HCT116 (cell line): Measurements from ENCODE around the gene IFI27L2. TPM values are rescaled to one million over a fixed set of nuclear protein-coding genes. Genes with fewer than 3 reads are reported as not detected.

ENCODE experiments used
- ATAC-seq: fragments of 200-7000 bp; cut with Tn5 transposase; 2 replicates; pipeline ENCODE4 v1.9.1; 2020; ENCODE audit warnings: mild to moderate bottlenecking, moderate library complexity
- BruUV-seq: library from RNA; stranded (reverse); fragments of 400-500 nt; replicated peaks from 2 replicates; lab custom pipeline; 2021; lab: Mats Ljungman, UMichigan
- CTCF ChIA-PET: fragments of 300-600 bp; sonication (Branson Sonifier 250); formaldehyde crosslinking; loops from one replicate; lab custom pipeline; 2021; ENCODE audit warnings: antibody characterized with exemption; lab: Charles Lee
- POLR2A ChIA-PET: fragments of 300-600, 350-600 bp; sonication (Branson Sonifier 250); formaldehyde crosslinking; loops from one replicate; lab custom pipeline; 2021; ENCODE audit warnings: antibody characterized with exemption; lab: Charles Lee
- RAD21 ChIA-PET, 2 experiments: fragments of 300-600 bp; sonication (Branson Sonifier 250); formaldehyde crosslinking; loops; one replicate each; lab custom pipeline; 2023; ENCODE audit warnings: low total read pairs in 2 of 2; ENCODE audit not compliant: uncharacterized antibody in 2 of 2, unreplicated experiment in 2 of 2, low non-redundant PET in 1 of 2; lab: Charles Lee
- DNase-seq: peaks from one replicate; pipeline ENCODE4 v3.0.0-alpha.2; 2010; ENCODE audit warnings: low read depth, low spot score
- H2AFZ ChIP-seq: fragments of 200-600 bp; shearing (Covaris generic), sonication (generic); 2 replicates; pipeline ENCODE4 v1.6.1; 2017; ENCODE audit warnings: low read depth, mixed run types, mixed read lengths, antibody characterized with exemption, low read length; ENCODE audit not compliant: poor library complexity, severe bottlenecking
- H3K27ac ChIP-seq: 2 replicates; pipeline ENCODE4 v1.5.1; 2012; ENCODE audit warnings: low read depth, low read length
- H3K27me3 ChIP-seq: fragments of 200-600 bp; sonication (generic); 2 replicates; pipeline ENCODE4 v1.6.1; 2016; ENCODE audit warnings: mixed run types, low read length, mixed read lengths; ENCODE audit not compliant: insufficient read depth
- H3K36me3 ChIP-seq, 2 experiments: fragments of 200-500 bp in 1 of 2; fragments of 200-600 bp in 1 of 2; sonication (Bioruptor generic) in 1 of 2; sonication (generic) in 1 of 2; 2 replicates each; pipeline versions ENCODE4 v1.5.1 to v1.6.1; 2014 to 2016; ENCODE audit warnings: low read length in 2 of 2, inconsistent platforms in 1 of 2, mixed read lengths in 1 of 2, mixed run types in 1 of 2; ENCODE audit not compliant: insufficient read depth in 2 of 2, control insufficient read depth in 1 of 2
- H3K4me1 ChIP-seq, 2 experiments: fragments of 200-600 bp in 1 of 2; sonication (generic) in 1 of 2; 2 replicates each; pipeline versions ENCODE4 v1.5.1 to v1.6.1; 2012 to 2017; ENCODE audit warnings: low read length in 2 of 2, inconsistent platforms in 1 of 2, mild to moderate bottlenecking in 1 of 2, mixed read lengths in 1 of 2, mixed run types in 1 of 2, moderate library complexity in 1 of 2; ENCODE audit not compliant: insufficient read depth in 2 of 2, control insufficient read depth in 1 of 2
- H3K4me2 ChIP-seq: fragments of 200-600 bp; sonication (generic); 2 replicates; pipeline ENCODE4 v1.6.1; 2017; ENCODE audit warnings: mixed run types, low read length, mixed read lengths
- H3K4me3 ChIP-seq, 2 experiments: fragments of 200-600 bp in 1 of 2; sonication (generic) in 1 of 2; replicated peaks in 1 of 2; 2 replicates each; pipeline ENCODE4 v1.5.1; 2011 to 2016; ENCODE audit warnings: low read length in 2 of 2, control low read depth in 1 of 2, low read depth in 1 of 2, mild to moderate bottlenecking in 1 of 2, mixed read lengths in 1 of 2, mixed run types in 1 of 2
- H3K79me2 ChIP-seq: fragments of 200-600 bp; sonication (generic); 2 replicates; pipeline ENCODE4 v1.6.1; 2017; ENCODE audit warnings: mild to moderate bottlenecking, mixed run types, low read length, moderate library complexity, mixed read lengths; ENCODE audit not compliant: insufficient read depth
- H3K9ac ChIP-seq: fragments of 200-600 bp; sonication (generic); 2 replicates; pipeline ENCODE4 v1.6.1; 2016; ENCODE audit warnings: low read length, mixed read lengths
- H3K9me2 ChIP-seq: fragments of 200-600 bp; sonication (generic), shearing (Covaris generic); 2 replicates; pipeline ENCODE4 v1.6.1; 2017; ENCODE audit warnings: mixed run types, mild to moderate bottlenecking, moderate library complexity; ENCODE audit not compliant: insufficient read depth
- H3K9me3 ChIP-seq, 2 experiments: fragments of 200-500 bp in 1 of 2; fragments of 200-600 bp in 1 of 2; sonication (Bioruptor generic) in 1 of 2; sonication (generic) in 1 of 2; 2 replicates each; pipeline ENCODE4 v1.6.1; 2014 to 2017; ENCODE audit warnings: low read length in 2 of 2, mixed read lengths in 2 of 2, inconsistent platforms in 1 of 2, low read depth in 1 of 2, mild to moderate bottlenecking in 1 of 2, mixed run types in 1 of 2, moderate library complexity in 1 of 2; ENCODE audit not compliant: control insufficient read depth in 1 of 2, insufficient read depth in 1 of 2
- H4K20me1 ChIP-seq: fragments of 200-600 bp; sonication (generic), shearing (Covaris generic); 2 replicates; pipeline ENCODE4 v1.6.1; 2017; ENCODE audit warnings: mixed run types, mild to moderate bottlenecking, moderate library complexity; ENCODE audit not compliant: insufficient read depth
- CEBPB ChIP-seq: IDR thresholded peaks from 2 replicates; pipeline ENCODE4 v1.6.1; 2012; ENCODE audit warnings: low read depth
- EGR1 ChIP-seq: IDR thresholded peaks from 2 replicates; pipeline ENCODE4 v1.6.1; 2012; ENCODE audit warnings: low read depth
- EZH2 ChIP-seq: fragments of 200-600 bp; sonication (generic); IDR thresholded peaks from 2 replicates; pipeline ENCODE4 v1.6.1; 2017; ENCODE audit warnings: antibody characterized with exemption, mixed run types
- EZH2phosphoT487 ChIP-seq: fragments of 200-600 bp; IDR thresholded peaks from 2 replicates; pipeline ENCODE4 v1.6.1; 2018; ENCODE audit warnings: antibody characterized with exemption, borderline replicate concordance
- FOSL1 ChIP-seq: IDR thresholded peaks from 2 replicates; pipeline ENCODE4 v1.6.1; 2012; ENCODE audit warnings: low read depth
- MAX ChIP-seq: IDR thresholded peaks from 2 replicates; pipeline ENCODE4 v1.6.1; 2012
- POLR2A ChIP-seq: IDR thresholded peaks from 2 replicates; pipeline ENCODE4 v1.7.0; 2011; ENCODE audit warnings: borderline replicate concordance; ENCODE audit not compliant: insufficient read depth, insufficient read length; ENCODE audit errors: extremely low read depth
- POLR2AphosphoS5 ChIP-seq: IDR thresholded peaks from 2 replicates; pipeline ENCODE4 v1.6.1; 2011; ENCODE audit warnings: mild to moderate bottlenecking, low read depth, low read length, moderate library complexity
- RAD21 ChIP-seq: IDR thresholded peaks from 2 replicates; pipeline ENCODE4 v1.6.1; 2012; ENCODE audit warnings: low read depth, mild to moderate bottlenecking
- SIN3A ChIP-seq: IDR thresholded peaks from 2 replicates; pipeline ENCODE4 v1.6.1; 2012; ENCODE audit warnings: low read depth
- SP1 ChIP-seq: IDR thresholded peaks from 2 replicates; pipeline ENCODE4 v1.6.1; 2012; ENCODE audit warnings: low read depth
- SRF ChIP-seq: IDR thresholded peaks from 2 replicates; pipeline ENCODE4 v1.6.1; 2012; ENCODE audit warnings: low read depth
- TCF7L2 ChIP-seq: IDR thresholded peaks from 2 replicates; pipeline ENCODE4 v1.7.0; 2011; ENCODE audit warnings: borderline replicate concordance, inconsistent platforms; ENCODE audit not compliant: insufficient read depth, insufficient read length; ENCODE audit errors: extremely low read depth
- ZBTB33 ChIP-seq: IDR thresholded peaks from 2 replicates; pipeline ENCODE4 v1.6.1; 2011; ENCODE audit warnings: mild to moderate bottlenecking, low read length, moderate library complexity; ENCODE audit not compliant: insufficient replicate concordance; ENCODE audit errors: extremely low read depth
- ZFX ChIP-seq: fragments of 450-650 bp; IDR thresholded peaks from 2 replicates; pipeline ENCODE4 v1.6.1; 2017
- ZNF274 ChIP-seq: fragments of 200-500 bp; sonication (Bioruptor generic); IDR thresholded peaks from 2 replicates; pipeline ENCODE4 v1.6.1; 2014; ENCODE audit warnings: mild to moderate bottlenecking, low read depth, low read length, inconsistent platforms
- intact Hi-C: fragments of 100-400 bp; cut with micrococcal nuclease; formaldehyde crosslinking; loops from 2 replicates; pipeline ENCODE4 v1.10.0; 2022
- total RNA-seq: library from RNA; stranded (reverse); gene quantifications from one replicate; pipeline ENCODE4 v1.2.1, GENCODE V29; 2021; ENCODE audit not compliant: unreplicated experiment
- TF ChIP-seq, protein P1 (sequence below): IDR thresholded peaks from 2 replicates; pipeline ENCODE4 v1.6.1; 2012; ENCODE audit warnings: low read depth
- TF ChIP-seq, protein P2 (sequence below): IDR thresholded peaks from 2 replicates; pipeline ENCODE4 v1.6.1; 2012

IFI27L2 gene
- total RNA-seq, 1 experiment from 2014 or later: 42.9 TPM

DNA sequence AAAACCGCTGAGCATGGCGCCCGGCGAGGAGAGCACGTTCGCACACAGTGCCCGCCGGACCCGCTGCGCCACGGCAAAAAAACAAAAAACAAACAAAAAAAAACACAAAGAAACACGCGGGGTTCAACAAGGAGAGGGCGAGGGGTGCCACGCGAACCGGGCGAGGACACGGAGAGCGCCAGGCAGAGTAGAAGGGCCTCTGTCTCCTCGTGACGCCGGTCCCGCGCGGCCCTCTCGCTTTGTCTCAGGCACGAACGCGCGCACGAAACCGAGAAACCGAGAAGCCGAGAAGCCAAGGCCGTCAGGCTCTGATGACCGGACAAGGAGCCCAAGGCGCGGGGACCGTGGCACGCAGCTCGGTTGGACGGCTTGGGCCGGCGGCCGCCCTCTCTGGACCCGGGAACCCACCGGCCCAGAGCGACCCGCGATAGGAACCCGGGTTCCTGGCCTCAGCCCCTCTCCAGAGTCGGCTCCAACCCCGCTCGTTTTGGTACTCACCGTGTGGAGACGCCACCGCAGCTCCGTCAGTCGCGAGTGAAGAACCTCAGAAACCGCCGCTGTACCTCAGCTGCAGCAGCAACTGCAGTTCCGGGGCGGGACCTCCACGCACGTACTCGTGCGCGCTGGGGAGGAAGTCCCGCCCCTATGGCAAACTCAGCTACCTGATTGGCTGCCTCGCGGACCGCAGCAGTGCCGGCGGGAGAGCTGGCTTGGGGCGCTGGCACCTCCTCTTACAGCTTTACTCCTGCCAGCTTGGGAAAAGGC, 48.6 kb downstream of the IFI27L2 start, which contains the start of the genes DDX24 and IFI27L1:
DDX24 (minus strand) TSS at position 582 of the 765 bp plus-strand sequence. CDS start 1,460 bp downstream, outside the sequence.
IFI27L1 (plus strand) TSS at position 690 of the 765 bp plus-strand sequence. CDS start 15,628 bp downstream, outside the sequence.
- no peaks in the 10 kb centered on the region for H3K27me3 ChIP-seq
- H3K9me3 ChIP-seq: no peaks in the 10 kb centered on the region
- DNase-seq (peak; percentile 78), ATAC-seq (peak; percentile 99)
- H3K27ac ChIP-seq: peak within 1 kb of the TSS; percentile 80
- no peak for TF ChIP-seq FOSL1
- no peak for TF ChIP-seq EGR1
- peak; percentile 77 for TF ChIP-seq MAX
- peak; percentile 78 for TF ChIP-seq ZFX
- TF ChIP-seq ZBTB33: no peak
- TF ChIP-seq, protein P1, sequence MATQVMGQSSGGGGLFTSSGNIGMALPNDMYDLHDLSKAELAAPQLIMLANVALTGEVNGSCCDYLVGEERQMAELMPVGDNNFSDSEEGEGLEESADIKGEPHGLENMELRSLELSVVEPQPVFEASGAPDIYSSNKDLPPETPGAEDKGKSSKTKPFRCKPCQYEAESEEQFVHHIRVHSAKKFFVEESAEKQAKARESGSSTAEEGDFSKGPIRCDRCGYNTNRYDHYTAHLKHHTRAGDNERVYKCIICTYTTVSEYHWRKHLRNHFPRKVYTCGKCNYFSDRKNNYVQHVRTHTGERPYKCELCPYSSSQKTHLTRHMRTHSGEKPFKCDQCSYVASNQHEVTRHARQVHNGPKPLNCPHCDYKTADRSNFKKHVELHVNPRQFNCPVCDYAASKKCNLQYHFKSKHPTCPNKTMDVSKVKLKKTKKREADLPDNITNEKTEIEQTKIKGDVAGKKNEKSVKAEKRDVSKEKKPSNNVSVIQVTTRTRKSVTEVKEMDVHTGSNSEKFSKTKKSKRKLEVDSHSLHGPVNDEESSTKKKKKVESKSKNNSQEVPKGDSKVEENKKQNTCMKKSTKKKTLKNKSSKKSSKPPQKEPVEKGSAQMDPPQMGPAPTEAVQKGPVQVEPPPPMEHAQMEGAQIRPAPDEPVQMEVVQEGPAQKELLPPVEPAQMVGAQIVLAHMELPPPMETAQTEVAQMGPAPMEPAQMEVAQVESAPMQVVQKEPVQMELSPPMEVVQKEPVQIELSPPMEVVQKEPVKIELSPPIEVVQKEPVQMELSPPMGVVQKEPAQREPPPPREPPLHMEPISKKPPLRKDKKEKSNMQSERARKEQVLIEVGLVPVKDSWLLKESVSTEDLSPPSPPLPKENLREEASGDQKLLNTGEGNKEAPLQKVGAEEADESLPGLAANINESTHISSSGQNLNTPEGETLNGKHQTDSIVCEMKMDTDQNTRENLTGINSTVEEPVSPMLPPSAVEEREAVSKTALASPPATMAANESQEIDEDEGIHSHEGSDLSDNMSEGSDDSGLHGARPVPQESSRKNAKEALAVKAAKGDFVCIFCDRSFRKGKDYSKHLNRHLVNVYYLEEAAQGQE: no peak
- TF ChIP-seq POLR2AphosphoS5: peak; percentile 91
- TF ChIP-seq CEBPB: no peak
- TF ChIP-seq ZNF274: no peak
- no peak for TF ChIP-seq EZH2
- no peak for TF ChIP-seq SRF
- peak; percentile 87 for TF ChIP-seq SP1
- TF ChIP-seq EZH2phosphoT487: no peak
- no peak for TF ChIP-seq RAD21
- TF ChIP-seq, protein P2, sequence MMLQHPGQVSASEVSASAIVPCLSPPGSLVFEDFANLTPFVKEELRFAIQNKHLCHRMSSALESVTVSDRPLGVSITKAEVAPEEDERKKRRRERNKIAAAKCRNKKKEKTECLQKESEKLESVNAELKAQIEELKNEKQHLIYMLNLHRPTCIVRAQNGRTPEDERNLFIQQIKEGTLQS: no peak
- TF ChIP-seq POLR2A: peak; percentile 65
- TF ChIP-seq TCF7L2: peak; percentile 44
- TF ChIP-seq SIN3A: peak; percentile 82; the same call in 1 of the 2 replicates
- peak within 1 kb of the TSS; percentile 83 for H3K4me2 ChIP-seq
- H3K4me3 ChIP-seq: peak within 1 kb of the TSS; percentile 82 to 84
- RAD21 ChIA-PET: no interaction called here
- H4K20me1 ChIP-seq: peaks cover 5% of the 10 kb centered on the region; the same call in 1 of the 2 replicates
- CTCF ChIA-PET: interaction anchor here (0.7 kb wide), 1 partner anchor 56 kb away, joined by 4 read pairs; no protein-coding TSS in a partner anchor
- POLR2A ChIA-PET: interaction anchor here (0.7 to 1.3 kb wide), 3 partner anchors 11 to 51 kb away, joined by 3 to 6 read pairs (median 3); no protein-coding TSS in a partner anchor
- H2AFZ ChIP-seq: no peak within 1 kb of the TSS
- no TSS peak for BruUV-seq
- peaks cover 56% of the 10 kb centered on the region for H3K79me2 ChIP-seq
- peak within 1 kb of the TSS; percentile 94 for H3K9ac ChIP-seq
- H3K4me1 ChIP-seq: peaks cover 9 to 16% of the 10 kb centered on the region in 2 experiments; a peak in 3 of 4 replicates
- H3K9me2 ChIP-seq: no peaks in the 10 kb centered on the region
- intact Hi-C loops: no loop called here
- H3K36me3 ChIP-seq: peaks cover 14 to 31% of the 10 kb centered on the region in 2 experiments
